AG04449 (cell line): ENCODE results near the gene C19orf25.
A peak's percentile ranks its signal among the peaks of the same experiment; 100 is the strongest.

Experiments used
- CTCF ChIA-PET: fragments of 350-600 bp; formaldehyde crosslinking; extraction: SDS; loops from one replicate; lab custom pipeline; 2021; ENCODE audit warnings: antibody characterized with exemption; lab: Yijun Ruan, JAX
- POLR2A ChIA-PET: fragments of 400-600, 350-600 bp; formaldehyde crosslinking; extraction: SDS; loops from one replicate; lab custom pipeline; 2020; ENCODE audit warnings: antibody characterized with exemption, inconsistent platforms; lab: Yijun Ruan, JAX
- DNase-seq: peaks from one replicate; pipeline ENCODE4 v3.0.0-alpha.2; 2010; ENCODE audit warnings: low read depth, low spot score
- H3K4me3 ChIP-seq: 2 replicates; pipeline ENCODE4 v1.5.1; 2011; ENCODE audit warnings: low read depth, mild to moderate bottlenecking, control low read depth, low read length
- TF ChIP-seq, protein P1 (sequence below): IDR thresholded peaks from one replicate; pipeline ENCODE4 v1.5.1; 2011; ENCODE audit warnings: mild to moderate bottlenecking, moderate library complexity, low read length, control low read depth, inconsistent platforms; ENCODE audit not compliant: insufficient read depth; ENCODE audit errors: missing control alignments

C19orf25 gene

DNA sequence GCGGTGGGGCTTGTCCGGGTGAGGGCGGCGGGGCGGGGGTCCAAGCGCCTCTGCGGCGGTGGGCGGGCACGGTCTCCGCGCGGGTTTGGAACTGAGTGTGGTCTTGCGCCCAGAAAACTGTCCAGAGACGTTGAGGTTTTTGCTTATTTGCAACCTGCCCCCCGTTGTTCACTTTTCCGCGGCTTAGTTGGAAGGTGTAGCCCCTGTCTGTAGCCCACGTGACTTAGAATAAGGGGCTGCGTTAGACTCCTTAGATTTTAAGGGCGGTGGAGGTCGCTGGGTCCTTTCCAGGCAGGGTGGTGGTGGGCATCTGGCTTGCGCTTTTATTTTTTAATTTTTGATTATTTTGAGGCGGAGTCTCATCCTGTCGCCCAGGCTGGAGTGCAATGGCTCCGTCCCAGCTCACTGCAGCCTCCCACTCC lies 40.1 kb downstream of the C19orf25 start:
- DNase-seq, result no peak
- TF ChIP-seq, protein P1, sequence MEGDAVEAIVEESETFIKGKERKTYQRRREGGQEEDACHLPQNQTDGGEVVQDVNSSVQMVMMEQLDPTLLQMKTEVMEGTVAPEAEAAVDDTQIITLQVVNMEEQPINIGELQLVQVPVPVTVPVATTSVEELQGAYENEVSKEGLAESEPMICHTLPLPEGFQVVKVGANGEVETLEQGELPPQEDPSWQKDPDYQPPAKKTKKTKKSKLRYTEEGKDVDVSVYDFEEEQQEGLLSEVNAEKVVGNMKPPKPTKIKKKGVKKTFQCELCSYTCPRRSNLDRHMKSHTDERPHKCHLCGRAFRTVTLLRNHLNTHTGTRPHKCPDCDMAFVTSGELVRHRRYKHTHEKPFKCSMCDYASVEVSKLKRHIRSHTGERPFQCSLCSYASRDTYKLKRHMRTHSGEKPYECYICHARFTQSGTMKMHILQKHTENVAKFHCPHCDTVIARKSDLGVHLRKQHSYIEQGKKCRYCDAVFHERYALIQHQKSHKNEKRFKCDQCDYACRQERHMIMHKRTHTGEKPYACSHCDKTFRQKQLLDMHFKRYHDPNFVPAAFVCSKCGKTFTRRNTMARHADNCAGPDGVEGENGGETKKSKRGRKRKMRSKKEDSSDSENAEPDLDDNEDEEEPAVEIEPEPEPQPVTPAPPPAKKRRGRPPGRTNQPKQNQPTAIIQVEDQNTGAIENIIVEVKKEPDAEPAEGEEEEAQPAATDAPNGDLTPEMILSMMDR, result no peak
- POLR2A ChIA-PET, result interaction anchor here (0.7 kb wide), 1 partner anchor 22 kb away, joined by 3 read pairs; no protein-coding TSS in a partner anchor
- CTCF ChIA-PET, result interaction anchor here (0.6 to 1.6 kb wide), 2 partner anchors 16 to 160 kb away, joined by 3 to 4 read pairs; no protein-coding TSS in a partner anchor
- peak overlapping the region; percentile 89 for H3K4me3 ChIP-seq

DNA sequence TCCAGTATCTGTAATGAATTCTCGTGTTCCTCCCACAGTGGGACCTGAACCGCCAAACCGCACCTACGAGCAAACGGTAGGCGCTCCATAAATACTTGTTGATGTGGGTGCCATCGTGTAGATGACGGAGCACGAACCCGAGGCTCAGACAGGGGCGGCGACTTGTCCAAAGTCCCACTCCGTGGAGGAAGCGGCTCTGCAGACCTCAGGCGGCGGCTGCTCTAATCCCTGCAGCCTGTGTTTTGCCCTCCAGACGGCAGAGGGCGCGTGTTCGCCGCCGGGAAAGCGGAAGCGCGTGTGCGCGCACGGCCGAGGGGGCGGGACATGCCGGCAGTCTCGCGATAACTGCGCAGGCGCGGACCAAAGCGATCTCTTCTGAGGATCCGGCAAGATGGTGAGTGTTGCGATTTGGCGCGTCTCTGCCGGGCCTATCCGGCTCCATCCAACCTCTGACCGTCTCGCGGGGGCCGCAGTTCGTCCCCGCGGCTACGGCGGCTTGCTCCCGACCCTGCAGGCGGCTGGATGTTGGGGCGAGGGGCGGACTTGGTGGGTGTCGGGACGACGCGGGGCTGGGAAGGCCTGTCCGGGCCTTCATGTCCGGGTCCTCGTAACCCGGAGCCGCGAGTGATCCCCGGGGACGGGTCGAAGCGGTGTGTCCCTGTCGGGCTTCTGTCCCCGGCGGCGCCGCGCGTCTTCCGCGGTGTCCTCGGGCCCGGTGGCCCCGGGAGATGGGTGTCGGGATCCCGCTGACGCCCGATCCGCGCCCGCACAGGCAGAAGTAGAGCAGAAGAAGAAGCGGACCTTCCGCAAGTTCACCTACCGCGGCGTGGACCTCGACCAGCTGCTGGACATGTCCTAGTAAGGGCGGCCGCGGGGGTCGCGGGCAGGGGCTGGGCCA lies 40.7 kb downstream of the C19orf25 start, which contains the start of gene RPS15:
TSS of gene RPS15 (plus strand) at position 362 of the 898 bp plus-strand sequence. CDS start at position 392, 30 bp downstream.
- DNase-seq, result peak; percentile 61
- TF ChIP-seq, protein P1, result peak; percentile 98
- peak within 1 kb of the TSS; percentile 89 for H3K4me3 ChIP-seq
- CTCF ChIA-PET, result interaction anchor here (0.8 to 2.1 kb wide), 13 partner anchors 9 to 194 kb away, joined by 3 to 10 read pairs (median 5); no protein-coding TSS in a partner anchor
- POLR2A ChIA-PET, result interaction anchor here (0.7 kb wide), 1 partner anchor 21 kb away, joined by 3 read pairs; no protein-coding TSS in a partner anchor

DNA sequence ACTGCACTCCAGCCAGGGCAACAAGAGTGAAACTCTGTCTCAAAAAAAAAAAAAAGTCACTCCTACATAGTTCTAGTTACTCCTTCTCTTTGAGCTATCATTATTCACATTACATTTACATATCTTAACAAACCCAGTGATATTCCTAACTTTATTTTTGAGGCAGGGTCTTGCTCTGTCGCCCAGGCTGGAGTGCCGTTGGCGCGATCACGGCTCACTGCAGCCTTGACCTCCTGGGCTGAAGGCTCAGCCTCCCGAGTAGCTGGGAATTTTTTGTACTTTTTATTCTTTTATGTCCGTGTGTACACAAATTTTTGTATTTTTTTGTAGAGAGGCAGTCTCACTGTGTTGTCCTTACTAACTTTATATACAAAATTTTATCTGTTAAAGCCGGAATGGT lies 41.4 kb downstream of the C19orf25 start:
- H3K4me3 ChIP-seq, result no peak overlapping the region
- DNase-seq, result no peak
- CTCF ChIA-PET, result interaction anchor here (0.8 to 2.1 kb wide), 18 partner anchors 9 to 194 kb away, joined by 3 to 10 read pairs (median 4); no protein-coding TSS in a partner anchor
- TF ChIP-seq, protein P1, result no peak
- POLR2A ChIA-PET, result no interaction called here

DNA sequence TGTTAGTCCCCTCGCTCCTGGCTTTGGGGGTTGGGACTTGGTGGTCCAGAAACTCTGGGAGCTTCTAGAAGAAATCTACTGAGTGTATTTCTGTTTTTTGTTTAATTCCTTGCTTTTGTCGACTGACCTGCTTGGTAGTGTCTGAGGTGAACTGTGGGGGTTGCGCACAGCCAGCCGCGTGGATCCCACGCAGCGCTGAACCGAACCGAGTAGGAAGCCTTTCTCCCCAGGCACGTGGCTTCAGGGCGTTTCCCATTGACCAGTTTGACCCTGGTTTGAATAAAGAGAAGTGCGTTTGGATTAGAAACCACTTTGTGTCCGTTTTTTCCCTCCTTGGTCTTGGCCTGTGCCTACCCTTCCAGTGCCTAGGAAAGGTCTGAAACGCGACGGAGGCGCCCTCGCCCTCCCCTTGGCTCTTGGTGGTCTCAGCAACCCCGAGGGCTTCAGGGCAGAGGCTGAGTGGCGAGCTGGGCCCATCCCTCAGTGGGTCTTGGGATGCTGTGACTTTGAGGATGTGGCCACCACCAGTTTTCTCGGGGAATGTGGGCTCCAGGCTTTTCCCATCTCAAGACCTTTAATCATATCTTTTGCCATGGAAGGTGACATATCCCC lies 43.5 kb downstream of the C19orf25 start:
- H3K4me3 ChIP-seq, result no peak overlapping the region
- DNase-seq, result no peak
- ChIA-PET CTCF (interaction anchor here (1.3 kb wide), 1 partner anchor 10 kb away, joined by 3 read pairs; no protein-coding TSS in a partner anchor), POLR2A (no interaction called here)
- TF ChIP-seq, protein P1, result no peak

DNA sequence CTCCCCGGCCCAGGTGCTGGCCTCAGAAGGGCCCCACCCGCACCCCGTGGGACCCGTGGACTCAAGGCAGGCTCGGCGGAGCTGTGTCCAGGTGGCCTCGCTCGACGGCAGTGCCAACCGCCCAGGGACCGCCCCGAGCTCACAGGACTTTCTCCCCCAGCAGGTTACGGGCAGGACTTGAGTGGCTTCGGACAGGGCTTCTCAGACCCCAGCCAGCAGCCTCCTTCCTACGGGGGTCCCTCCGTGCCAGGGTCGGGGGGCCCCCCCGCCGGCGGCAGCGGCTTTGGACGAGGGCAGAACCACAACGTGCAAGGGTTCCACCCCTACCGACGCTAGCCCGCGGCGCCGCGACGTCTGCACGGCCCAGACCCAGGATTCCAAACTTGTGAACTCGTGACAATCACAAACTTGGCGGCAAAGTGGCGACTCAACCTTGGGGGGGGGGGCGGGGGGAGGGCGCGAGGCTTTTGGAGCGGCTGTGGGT lies 44.4 kb downstream of the C19orf25 start:
- no peak for DNase-seq
- POLR2A ChIA-PET, result no interaction called here

More for the DNA sequence above, 44.4 kb downstream of the C19orf25 start:
- CTCF ChIA-PET, result interaction anchor here (0.8 to 1.3 kb wide), 3 partner anchors 9 to 80 kb away, joined by 3 read pairs; no protein-coding TSS in a partner anchor
- no peak overlapping the region for H3K4me3 ChIP-seq
- TF ChIP-seq, protein P1, result no peak
